LNCAP (cell line): Measurements from ENCODE around the gene INPP4B.

Experiments used
- TF ChIP-seq, protein P1 (sequence below): fragments of 450-650 bp; IDR thresholded peaks from 2 replicates; pipeline ENCODE4 v1.5.1; 2017; ENCODE audit warnings: mild to moderate bottlenecking

INPP4B gene

DNA sequence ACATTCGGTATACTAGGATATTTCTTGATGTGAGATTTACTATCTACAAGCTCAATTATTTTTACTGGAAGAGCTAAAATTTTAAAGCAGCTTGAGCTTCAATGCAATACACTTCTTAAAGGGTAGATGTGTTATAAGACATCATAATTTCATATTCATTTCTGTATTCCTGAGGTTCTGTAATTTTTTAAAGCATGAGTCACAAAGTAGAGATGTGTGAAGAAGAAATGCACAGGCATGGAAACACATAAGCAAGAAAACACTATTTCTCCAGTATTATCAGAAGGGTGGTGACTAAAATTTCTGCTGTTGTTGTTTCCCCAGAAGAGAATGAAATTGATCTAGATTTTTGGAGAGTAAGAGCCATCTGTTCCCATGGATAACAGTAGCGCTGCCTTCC is 72.6 kb downstream of the INPP4B start:
- TF ChIP-seq, protein P1, sequence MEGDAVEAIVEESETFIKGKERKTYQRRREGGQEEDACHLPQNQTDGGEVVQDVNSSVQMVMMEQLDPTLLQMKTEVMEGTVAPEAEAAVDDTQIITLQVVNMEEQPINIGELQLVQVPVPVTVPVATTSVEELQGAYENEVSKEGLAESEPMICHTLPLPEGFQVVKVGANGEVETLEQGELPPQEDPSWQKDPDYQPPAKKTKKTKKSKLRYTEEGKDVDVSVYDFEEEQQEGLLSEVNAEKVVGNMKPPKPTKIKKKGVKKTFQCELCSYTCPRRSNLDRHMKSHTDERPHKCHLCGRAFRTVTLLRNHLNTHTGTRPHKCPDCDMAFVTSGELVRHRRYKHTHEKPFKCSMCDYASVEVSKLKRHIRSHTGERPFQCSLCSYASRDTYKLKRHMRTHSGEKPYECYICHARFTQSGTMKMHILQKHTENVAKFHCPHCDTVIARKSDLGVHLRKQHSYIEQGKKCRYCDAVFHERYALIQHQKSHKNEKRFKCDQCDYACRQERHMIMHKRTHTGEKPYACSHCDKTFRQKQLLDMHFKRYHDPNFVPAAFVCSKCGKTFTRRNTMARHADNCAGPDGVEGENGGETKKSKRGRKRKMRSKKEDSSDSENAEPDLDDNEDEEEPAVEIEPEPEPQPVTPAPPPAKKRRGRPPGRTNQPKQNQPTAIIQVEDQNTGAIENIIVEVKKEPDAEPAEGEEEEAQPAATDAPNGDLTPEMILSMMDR = no peak

DNA sequence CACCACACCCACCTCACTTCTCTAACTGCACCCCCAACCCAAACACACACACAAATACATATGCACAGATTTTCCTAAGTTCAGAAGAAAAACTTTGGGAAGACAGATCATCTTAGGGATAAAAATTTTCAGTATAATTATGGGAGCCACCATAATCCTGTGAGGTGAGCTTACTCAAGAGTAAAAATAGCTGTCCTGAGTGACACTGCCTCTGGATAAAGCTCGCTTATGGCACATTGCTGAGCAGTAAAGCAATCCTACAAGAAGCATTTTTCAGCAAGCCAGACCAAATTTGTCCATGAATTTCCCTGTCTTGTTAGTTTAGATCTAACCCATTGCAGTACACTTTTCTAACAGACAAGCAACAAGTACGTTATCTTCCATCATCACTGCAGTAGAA is 83.8 kb downstream of the INPP4B start:
- TF ChIP-seq, protein P1 = no peak

DNA sequence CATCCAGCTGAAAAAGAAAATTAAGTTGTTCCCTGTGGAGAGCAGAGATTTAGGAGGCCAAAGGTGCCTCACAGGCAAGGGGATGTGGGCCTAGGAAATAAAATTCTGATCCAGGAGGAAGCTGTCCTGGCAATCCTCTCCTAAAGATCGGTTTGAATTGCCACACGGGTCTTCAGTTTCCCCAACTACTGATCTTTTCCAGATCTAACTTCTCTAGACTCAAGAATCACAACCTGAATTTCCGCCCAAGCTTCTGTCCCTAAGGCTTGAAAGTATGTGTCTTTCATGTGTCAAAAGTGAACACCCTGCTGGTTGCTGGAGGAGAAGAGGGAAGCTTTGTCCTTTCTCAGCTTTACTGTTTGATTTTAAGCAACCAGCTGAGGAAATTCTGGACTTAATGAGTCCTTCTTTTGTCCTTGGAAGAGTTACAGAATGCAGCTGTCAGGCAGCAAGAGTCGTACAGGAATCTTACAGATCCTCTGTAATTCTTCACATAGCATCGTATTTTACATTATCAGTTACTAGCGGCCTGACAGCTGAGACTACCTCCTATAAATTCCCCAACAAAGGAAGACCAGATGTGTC is 93.8 kb downstream of the INPP4B start:
- TF ChIP-seq, protein P1 = no peak

DNA sequence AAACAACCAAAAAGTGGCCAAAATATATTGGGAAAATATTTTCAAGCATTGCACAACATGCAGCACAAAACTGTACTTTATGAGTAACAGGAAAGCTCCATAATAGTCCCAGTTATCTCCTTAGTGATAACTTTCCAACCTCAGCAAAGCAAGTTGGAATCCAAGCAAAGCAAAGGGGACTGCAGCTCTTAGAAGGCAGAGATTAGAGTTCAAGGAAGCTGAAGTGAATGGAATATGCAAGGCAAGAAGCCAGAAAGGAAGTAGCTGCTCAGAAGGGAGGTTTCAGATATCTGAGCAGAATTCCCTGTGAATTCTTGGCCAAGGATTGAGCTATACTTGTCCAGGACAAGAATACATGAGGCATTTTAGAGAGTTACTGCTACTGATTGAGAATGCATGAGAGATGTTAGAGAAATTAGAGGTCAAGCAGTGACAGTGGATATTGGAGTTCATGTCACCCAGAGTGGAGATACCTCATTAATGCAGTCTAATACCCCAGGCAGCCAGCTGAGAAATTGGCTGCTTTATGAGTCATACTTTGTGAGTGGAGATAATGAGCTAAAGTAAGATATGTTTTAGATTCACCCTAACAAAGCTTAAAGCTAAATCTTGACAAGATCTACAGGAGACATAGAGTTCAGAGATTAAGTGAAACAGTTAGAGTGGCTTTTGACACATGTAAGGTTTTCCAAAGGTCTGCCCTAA is 102.8 kb downstream of the INPP4B start:
- TF ChIP-seq, protein P1 = no peak

DNA sequence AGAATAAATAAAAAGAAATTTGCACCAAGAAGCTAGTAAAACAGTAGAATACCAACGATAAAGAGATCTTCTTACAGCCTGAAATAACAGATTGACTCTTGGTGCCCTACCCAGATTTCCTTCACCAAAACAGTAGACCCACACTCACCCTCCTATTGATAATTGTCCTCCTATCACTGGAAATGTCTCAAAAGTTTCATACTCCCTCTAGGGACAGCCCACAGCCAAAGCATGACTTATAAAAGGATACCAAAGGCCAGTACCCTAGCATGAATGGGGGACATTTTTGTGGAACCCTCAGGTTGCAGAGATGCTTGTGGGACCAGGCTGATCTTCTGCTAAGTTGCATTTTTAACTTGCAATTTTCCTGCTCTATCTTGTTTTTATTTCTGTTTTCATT is 104.1 kb downstream of the INPP4B start:
- TF ChIP-seq, protein P1 = no peak

DNA sequence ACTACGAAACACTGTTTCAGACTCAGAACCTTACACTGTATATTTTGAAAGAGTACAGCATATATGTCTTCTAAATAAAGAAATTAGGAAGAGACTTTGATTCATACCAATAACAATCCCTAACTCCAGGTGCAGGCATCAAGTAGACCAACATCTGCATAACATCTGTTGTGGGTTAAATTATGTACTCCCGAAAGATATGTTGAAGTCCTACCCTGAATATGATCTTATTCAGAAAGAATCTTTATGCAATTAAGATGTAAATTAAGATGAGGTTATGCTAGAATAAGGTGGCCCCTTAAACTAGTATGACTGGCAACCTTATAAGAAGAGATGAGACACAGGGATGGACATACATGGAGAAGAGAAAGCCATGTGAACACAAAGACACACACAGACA is 117.9 kb downstream of the INPP4B start:
- TF ChIP-seq, protein P1 = no peak

DNA sequence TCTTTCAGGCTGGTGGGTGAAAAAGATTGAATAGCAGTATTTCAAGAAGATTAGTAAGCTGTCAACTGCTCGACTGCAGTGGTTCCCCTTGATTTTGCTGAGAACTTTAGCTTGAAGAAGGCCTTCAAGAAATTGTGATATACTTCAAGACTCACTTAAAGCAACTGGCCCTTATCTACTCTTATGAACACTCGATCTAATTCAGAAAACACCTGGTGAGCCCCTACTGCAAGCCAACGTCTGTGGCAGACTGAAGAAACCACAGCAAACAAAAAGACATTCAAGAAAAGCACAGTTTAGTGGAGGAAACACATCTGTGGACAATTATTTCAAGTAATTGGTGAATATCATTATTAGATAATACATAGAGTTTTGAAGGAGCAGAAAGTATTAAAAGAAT is 119.0 kb downstream of the INPP4B start:
- TF ChIP-seq, protein P1 = no peak
